C4-2B (cell line): ENCODE data around the gene AP5B1.

Experiments used
- CTCF ChIP-seq: fragments of 450-650 bp; conservative IDR thresholded peaks from 2 replicates; pipeline ENCODE4 v1.5.1; 2017; ENCODE audit warnings: mild to moderate bottlenecking
- ZFX ChIP-seq: fragments of 450-650 bp; IDR thresholded peaks from 2 replicates; pipeline ENCODE4 v1.6.1; 2017

- TF ChIP-seq CTCF (no peak), ZFX (no peak)
Measured at GRCh38 chr11:65790902-65791650, 10.3 kb upstream of the AP5B1 start.
